ENCODE results near the gene ZNF835.

GRCh38 chr19:56678205-56678604 is 6.6 kb upstream of the ZNF835 start:
- TF ChIP-seq RAD21 (IDR thresholded peaks at IDR 0.05; ENCODE audit: low read depth) (no peak), FOXM1 (IDR thresholded peaks at IDR 0.05; ENCODE audit: borderline replicate concordance, low read depth) (no peak), YY1 (IDR thresholded peaks at IDR 0.05; ENCODE audit: low read depth) (no peak), REST (IDR thresholded peaks at IDR 0.05; ENCODE audit: low read depth) (no peak), TCF12 (IDR thresholded peaks at IDR 0.05; ENCODE audit: low read depth) (no peak), MAX (IDR thresholded peaks at IDR 0.05) (no peak), EGR1 (IDR thresholded peaks at IDR 0.05) (no peak), CEBPB (IDR thresholded peaks at IDR 0.05) (no peak), EP300 (IDR thresholded peaks at IDR 0.05; ENCODE audit: borderline replicate concordance) (no peak)
